ENCODE data around the gene METTL14.
A peak's percentile ranks its signal among the peaks of the same experiment; 100 is the strongest.

The METTL14 gene

DNA sequence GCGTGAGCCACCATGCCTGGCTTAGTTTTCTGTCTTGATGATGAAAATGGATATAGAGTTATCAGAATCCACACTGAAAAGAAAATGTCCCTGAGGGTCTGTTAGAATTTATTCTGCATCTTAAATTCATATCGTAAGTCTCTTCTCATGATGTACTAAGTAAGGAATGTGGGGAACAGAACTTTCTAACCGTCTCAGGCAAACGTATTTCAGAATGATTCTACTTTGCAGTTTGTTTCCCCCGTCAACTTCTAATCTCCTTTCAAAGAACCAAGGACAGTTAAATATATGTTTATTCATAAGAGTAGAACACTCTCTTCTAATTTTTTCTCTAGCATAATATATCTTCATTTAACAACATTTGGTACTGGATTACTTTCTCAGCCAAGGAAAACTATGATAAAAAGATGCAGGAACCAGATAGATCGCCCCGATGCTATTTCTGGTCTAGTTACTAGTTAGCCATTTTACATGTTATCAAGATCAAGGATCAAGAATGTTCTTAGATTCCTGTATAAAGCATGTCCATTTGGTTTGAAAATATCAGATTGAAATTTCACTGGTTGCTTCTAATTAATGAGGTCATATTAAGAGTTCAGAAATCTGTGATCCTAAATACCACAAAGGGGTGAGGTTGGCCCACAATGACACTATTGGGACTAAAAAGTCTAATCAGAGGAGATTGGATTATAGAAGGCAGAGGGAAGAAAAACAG, 49.5 kb downstream of the METTL14 start:
- no peak overlapping the region for H3K4me3 ChIP-seq (ENCODE audit: low read depth, low read length)
- TF ChIP-seq, protein P1, sequence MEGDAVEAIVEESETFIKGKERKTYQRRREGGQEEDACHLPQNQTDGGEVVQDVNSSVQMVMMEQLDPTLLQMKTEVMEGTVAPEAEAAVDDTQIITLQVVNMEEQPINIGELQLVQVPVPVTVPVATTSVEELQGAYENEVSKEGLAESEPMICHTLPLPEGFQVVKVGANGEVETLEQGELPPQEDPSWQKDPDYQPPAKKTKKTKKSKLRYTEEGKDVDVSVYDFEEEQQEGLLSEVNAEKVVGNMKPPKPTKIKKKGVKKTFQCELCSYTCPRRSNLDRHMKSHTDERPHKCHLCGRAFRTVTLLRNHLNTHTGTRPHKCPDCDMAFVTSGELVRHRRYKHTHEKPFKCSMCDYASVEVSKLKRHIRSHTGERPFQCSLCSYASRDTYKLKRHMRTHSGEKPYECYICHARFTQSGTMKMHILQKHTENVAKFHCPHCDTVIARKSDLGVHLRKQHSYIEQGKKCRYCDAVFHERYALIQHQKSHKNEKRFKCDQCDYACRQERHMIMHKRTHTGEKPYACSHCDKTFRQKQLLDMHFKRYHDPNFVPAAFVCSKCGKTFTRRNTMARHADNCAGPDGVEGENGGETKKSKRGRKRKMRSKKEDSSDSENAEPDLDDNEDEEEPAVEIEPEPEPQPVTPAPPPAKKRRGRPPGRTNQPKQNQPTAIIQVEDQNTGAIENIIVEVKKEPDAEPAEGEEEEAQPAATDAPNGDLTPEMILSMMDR (conservative IDR thresholded peaks at IDR 0.05; ENCODE audit: low read depth, low read length) = no peak
- DNase-seq (ENCODE audit: low read depth) = no peak

DNA sequence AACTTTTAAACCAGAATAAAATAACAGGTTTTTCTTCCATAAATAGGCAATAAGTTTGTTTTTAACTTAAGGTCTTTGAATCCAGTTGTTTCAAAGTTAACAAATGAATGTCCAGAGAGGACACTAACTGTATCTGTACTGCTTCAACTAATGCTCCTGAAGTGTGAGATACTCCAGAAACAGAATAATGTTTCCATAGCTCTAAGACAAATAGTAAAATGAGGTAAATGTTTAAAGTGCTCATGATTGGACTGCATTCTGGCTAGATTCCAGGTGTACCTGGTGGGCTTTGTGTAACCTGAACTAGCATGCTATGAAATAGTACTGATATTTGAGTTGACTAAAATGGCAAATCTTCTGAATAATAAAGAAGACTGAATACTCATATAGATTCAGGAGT, 51.7 kb downstream of the METTL14 start:
- TF ChIP-seq, protein P1 (conservative IDR thresholded peaks at IDR 0.05; ENCODE audit: low read depth, low read length) = no peak
- no peak overlapping the region for H3K4me3 ChIP-seq (ENCODE audit: low read depth, low read length)
- no peak for DNase-seq (ENCODE audit: low read depth)

DNA sequence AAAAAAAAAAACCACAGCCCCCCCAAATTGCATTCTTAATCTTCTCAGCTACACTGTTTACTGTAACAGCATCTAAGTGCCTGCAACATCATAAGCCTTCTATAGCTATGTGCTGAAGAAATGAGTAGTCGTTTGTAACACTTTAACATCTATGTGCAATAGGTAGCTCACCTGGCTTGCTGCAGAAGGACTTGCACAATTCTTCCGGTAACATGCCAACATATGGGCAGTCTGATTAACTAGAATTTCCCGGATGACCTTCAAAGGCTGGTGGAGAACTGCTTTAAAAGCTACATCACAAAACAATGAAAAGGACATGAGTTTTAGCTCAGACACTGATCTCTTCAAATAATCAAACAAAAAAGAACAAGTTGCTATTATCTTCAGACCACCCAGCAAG, 52.9 kb downstream of the METTL14 start:
- TF ChIP-seq, protein P1 (conservative IDR thresholded peaks at IDR 0.05; ENCODE audit: low read depth, low read length) = no peak
- no peak overlapping the region for H3K4me3 ChIP-seq (ENCODE audit: low read depth, low read length)
- DNase-seq (ENCODE audit: low read depth) = no peak

DNA sequence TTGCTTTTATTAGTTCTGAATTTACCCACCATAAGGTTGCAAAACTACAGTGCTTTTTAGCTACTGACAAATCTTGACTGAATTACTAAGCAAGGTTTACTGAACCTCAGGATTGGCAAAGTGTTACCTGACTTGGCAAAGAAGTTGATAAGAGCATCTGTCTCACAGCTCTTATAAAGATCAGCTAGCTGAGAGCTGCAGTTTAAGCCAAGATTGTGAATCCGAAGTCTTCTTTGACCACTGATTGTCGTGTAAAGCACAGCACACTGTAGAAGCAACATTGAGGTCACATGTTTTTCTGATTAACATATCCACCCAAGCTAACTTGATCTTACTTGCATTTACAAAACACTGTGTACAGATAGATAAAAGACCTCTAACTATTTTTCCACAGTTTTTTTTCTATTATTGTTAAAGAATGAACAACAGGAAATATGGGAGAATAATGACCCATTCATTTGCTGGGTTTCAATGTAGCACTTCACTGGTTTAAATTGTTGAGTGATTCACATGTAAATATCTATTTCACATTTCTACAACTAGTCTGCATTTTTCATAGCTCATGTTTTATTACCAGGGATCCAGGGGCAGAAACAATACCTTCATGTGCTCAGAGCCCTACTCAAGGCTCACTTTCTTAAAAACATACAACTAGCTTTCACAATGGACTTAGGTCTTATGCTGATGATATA, 54.0 kb downstream of the METTL14 start:
- DNase-seq (ENCODE audit: low read depth) = no peak
- TF ChIP-seq, protein P1 (conservative IDR thresholded peaks at IDR 0.05; ENCODE audit: low read depth, low read length) = no peak
- H3K4me3 ChIP-seq (ENCODE audit: low read depth, low read length) = no peak overlapping the region

DNA sequence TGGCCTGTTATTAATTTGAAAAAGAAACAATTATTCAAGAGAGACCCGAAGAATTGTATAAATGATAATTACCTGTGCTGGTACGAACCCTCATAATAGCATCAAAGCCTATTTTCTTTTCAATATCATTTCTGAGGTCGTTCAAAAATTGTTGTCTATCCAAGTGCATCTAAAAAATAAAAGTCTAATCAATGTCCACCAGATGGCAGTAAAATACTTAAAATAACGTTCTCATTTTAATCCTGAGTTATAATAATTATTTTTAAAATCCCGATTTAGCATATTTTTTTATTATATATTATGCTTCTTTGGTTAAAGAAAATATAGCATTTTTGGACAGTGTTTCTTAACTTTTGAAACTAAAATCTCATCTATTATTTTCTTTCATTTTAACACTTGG, 55.7 kb downstream of the METTL14 start:
- TF ChIP-seq, protein P1 (conservative IDR thresholded peaks at IDR 0.05; ENCODE audit: low read depth, low read length) = peak; percentile 19
- DNase-seq (ENCODE audit: low read depth) = peak; percentile 49

DNA sequence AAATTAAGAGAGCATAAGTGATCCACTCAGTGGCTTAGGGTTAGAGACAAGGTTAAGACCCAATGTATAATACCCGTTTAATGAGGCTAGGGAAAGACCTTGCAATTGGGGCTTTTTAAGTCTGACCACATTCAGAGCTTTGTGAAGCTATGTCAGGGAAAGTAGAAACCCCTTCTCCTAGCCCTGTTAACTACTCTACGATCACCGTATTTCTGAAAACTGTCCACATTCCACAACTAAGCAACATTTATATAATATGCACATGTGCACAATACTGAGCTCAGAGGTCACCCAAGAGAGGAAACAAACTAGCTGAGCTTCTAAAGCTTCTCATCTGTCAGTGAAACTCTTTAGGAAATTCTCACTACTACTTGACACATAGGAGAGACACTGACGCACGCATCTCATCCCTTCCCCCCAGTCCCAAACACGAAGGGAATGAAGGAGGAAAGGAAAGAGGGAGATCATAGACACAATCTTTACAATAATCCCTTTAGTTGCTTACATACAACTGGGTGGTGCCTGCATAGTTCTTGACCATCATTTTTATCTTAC, 56.2 kb downstream of the METTL14 start:
- DNase-seq (ENCODE audit: low read depth) = peak; percentile 85
- TF ChIP-seq, protein P1 (conservative IDR thresholded peaks at IDR 0.05; ENCODE audit: low read depth, low read length) = no peak
- no peak overlapping the region for H3K4me3 ChIP-seq (ENCODE audit: low read depth, low read length)

More for the DNA sequence above, 55.7 kb downstream of the METTL14 start:
- H3K4me3 ChIP-seq (ENCODE audit: low read depth, low read length) = no peak overlapping the region
